GM10266 (cell line): ENCODE data around the gene MANBA.

Experiments used
- DNase-seq: peaks from one replicate; pipeline ENCODE4 v3.0.0; 2012; ENCODE audit errors: extremely low spot score
- TF ChIP-seq, protein P1 (sequence below): IDR thresholded peaks from 2 replicates; pipeline ENCODE4 v1.5.1; 2012; ENCODE audit warnings: mild to moderate bottlenecking, low read depth; ENCODE audit not compliant: control insufficient read depth, insufficient read depth; ENCODE audit errors: missing control alignments

The MANBA gene

DNA sequence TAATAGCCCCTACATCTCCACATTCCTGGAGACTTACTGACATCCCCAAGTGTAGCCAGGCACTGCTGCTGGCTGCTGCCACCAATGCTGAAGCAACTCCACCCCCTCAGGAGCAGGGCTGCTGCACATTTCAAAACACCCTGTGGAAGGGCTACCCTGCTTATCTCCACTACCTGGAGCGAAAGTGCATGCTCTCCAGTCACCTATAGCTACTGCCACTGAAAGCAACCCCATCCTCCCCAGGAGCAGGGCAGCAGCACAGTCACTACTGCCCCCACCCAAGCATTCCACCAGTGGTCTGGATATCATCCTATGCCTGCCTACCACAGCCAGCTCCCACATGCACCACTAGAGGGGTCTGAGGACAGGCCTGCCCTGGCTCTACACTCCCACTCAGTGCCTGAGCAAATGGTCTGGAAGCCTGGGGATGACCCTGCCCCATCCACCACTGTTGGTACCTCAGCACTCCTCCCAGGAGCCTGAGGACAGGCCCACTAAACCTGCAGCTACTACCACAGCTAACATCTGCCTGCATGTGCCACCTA is 55.3 kb downstream of the MANBA start:
- no peak for DNase-seq
- TF ChIP-seq, protein P1, sequence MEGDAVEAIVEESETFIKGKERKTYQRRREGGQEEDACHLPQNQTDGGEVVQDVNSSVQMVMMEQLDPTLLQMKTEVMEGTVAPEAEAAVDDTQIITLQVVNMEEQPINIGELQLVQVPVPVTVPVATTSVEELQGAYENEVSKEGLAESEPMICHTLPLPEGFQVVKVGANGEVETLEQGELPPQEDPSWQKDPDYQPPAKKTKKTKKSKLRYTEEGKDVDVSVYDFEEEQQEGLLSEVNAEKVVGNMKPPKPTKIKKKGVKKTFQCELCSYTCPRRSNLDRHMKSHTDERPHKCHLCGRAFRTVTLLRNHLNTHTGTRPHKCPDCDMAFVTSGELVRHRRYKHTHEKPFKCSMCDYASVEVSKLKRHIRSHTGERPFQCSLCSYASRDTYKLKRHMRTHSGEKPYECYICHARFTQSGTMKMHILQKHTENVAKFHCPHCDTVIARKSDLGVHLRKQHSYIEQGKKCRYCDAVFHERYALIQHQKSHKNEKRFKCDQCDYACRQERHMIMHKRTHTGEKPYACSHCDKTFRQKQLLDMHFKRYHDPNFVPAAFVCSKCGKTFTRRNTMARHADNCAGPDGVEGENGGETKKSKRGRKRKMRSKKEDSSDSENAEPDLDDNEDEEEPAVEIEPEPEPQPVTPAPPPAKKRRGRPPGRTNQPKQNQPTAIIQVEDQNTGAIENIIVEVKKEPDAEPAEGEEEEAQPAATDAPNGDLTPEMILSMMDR: no peak

DNA sequence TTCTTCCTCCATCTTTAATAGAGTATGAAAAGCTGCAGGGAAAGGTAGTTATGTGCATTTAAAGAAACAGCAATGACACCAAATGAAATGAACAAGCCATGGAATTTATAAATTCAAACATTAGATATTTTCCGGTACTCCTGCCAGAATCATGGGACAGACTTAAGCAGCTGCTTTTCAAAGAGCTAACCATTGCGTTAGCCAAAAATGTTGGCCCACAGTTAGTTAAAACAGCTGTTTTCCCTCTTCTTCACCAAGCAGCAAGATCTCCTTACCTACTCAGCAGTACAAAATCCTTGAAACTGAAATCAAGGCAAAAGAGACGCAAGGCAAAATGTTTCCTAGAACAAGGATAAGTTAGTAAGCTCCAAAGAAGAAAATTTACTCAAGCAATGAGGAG is 64.0 kb downstream of the MANBA start:
- TF ChIP-seq, protein P1: no peak
- DNase-seq: no peak

DNA sequence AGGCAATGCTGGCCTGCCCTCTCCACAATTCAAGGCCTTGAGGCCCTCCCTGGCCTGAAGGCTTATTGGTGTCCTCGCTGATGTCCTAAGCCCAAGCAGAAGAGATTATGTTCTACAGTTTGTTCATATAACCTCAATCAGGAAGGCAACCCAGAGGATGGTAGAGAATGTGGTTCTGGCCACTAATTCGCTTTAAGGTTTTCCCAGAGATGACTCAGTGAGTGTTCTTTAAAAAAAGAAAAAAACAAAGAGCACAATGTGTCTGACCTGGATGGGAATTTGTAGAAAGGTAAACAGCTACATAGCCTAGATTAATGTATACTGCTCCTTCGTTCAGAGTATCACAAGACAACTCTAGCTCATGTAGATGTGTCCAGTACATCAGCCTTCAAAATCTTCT is 66.0 kb downstream of the MANBA start:
- DNase-seq: no peak
- TF ChIP-seq, protein P1: no peak

DNA sequence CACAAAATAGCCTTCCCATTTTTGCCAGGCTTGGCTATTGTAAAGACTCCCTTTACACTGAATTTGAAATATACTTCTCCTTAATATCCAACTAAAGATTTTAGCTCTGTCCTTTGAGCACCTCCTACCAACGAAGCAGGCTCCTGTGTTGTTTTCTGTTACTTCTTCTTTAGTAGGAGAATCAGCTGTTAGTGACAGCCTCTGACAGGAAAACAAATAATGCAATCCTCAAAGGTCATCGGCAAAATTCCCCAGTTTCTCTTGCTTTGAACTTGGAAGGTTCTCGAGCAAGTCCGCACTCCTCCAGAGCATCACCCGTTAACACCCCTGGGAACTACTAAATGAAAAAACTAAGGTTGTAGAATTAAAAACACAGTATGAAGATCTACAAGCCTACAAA is 66.9 kb downstream of the MANBA start:
- no peak for DNase-seq
- TF ChIP-seq, protein P1: no peak

DNA sequence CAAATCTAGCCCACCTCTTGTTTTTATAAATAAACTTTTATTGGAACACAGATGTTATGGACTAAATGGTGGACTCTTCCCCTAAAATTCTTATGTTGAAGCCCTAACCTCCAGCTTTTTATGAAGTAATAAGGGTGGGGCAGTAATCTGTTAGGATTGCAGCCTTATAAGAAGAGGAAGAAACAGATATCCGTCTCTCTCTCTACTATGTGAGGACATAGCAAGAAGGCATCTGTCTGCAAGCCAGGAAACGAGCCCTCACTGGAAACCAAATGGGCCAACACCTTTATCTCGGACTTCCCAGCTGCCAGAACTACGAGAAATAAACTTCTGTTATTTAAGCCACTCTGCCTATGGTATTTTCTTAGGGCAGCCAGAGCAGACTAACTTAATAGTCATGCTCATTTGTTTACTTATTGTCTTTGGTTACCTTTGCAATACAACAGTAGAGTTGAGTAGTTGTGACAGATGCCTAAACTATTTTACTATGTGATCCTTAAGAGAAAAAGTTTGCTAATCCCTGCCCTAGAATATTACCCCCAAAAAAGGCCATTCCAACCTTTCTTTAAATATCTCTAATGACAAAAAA is 67.4 kb downstream of the MANBA start:
- TF ChIP-seq, protein P1: no peak
- DNase-seq: no peak

DNA sequence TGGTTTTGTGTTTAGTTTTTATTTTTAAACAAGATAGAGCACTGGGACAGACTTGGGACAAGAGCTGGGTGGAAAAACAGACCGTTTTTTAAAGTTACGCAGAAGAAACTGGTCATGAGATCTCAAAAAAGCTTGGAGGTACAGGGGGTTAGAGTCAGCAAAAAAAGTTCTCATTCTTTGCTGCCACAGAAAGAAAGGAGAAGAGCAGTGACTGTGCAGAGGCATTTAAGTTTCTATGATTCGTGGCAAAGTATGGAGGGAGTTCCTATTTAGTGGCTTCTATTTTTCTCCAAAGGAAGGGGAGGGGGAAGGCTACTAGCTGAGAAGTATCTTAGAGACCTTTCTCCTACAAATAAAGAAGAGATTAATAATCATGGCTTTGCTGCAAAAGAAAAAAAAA is 68.3 kb downstream of the MANBA start:
- DNase-seq: no peak
- TF ChIP-seq, protein P1: no peak

DNA sequence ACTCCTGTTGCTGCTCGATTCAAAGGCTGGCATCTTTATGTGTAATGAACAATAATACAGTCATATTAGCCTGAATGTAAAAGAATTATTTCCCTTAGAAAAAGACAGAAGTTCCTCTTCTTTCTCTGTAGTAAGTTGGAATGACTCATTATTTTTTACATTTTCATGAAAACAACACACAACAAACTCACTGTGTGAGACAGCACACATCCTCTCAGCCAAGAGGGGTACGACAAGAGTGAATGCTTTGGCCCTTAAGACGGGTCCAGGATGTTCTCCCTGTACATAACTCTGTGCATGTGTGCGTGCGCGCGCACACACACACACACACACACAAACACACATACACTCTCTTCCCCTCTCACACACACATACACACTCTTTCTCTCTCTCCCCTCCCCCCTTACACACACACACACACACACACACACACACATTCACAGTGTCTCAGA is 72.8 kb downstream of the MANBA start:
- no peak for DNase-seq
- TF ChIP-seq, protein P1: no peak
